Measurements from ENCODE around the gene KLF11. TPM values are rescaled to one million over a fixed set of nuclear protein-coding genes. Genes with fewer than 3 reads are reported as not detected.

The KLF11 gene
- total and polyA plus RNA-seq, 2 donors (not counting 1 experiment from before 2014, with no cell fraction given) = 5.9 to 6.8 TPM

- Histone ChIP-seq H3K36me3 (ENCODE audit: control insufficient read depth, insufficient read depth, low read length) (no peaks in the 10 kb centered on the region), H3K79me2 (ENCODE audit: control insufficient read depth, insufficient read depth, low read length) (no peaks in the 10 kb centered on the region), H3K27me3 (ENCODE audit: control insufficient read depth, insufficient read depth, low read length) (no peaks in the 10 kb centered on the region), H3K9ac (ENCODE audit: insufficient read depth, low read length) (no peak overlapping the region), H3K4me3 (replicated peaks in 1 of 4; ENCODE audit: control extremely low read depth in 1 of 4, insufficient read depth in 1 of 4, low read depth in 3 of 4, low read length in 4 of 4) (no peak overlapping the region), H3K4me2 (ENCODE audit: extremely low read depth, insufficient read depth, low read length) (no peak overlapping the region), H4K20me1 (ENCODE audit: control insufficient read depth, extremely low read depth, insufficient read depth, low read length) (no peaks in the 10 kb centered on the region), H3K27ac (ENCODE audit: insufficient read depth, low read length) (no peak overlapping the region), H2AFZ (ENCODE audit: low read length) (no peak overlapping the region), H3K9me3 (ENCODE audit: control insufficient read depth, insufficient read depth, low read depth, low read length) (no peaks in the 10 kb centered on the region), H3K4me1 (ENCODE audit: control insufficient read depth, extremely low read depth, insufficient read depth, low read length) (no peaks in the 10 kb centered on the region)
- DNase-seq (ENCODE audit: low read depth in 2 of 2) = no peak
- no peak for TF ChIP-seq CTCF (conservative IDR thresholded peaks at IDR 0.05 in 1 of 2, IDR thresholded peaks at IDR 0.05 in 1 of 2; ENCODE audit: low read depth in 1 of 2, low read length in 2 of 2)
- no peak for TF ChIP-seq EZH2 (IDR thresholded peaks at IDR 0.05; ENCODE audit: low read length, missing control alignments)
Measured at GRCh38 chr2:10067330-10067729, 24.0 kb downstream of the KLF11 start.

- no peak for DNase-seq (ENCODE audit: low read depth in 2 of 2)
- H3K36me3 ChIP-seq (ENCODE audit: control insufficient read depth, insufficient read depth, low read length) = no peaks in the 10 kb centered on the region
- no peaks in the 10 kb centered on the region for H3K27me3 ChIP-seq (ENCODE audit: control insufficient read depth, insufficient read depth, low read length)
- no peaks in the 10 kb centered on the region for H3K9me3 ChIP-seq (ENCODE audit: control insufficient read depth, insufficient read depth, low read depth, low read length)
- H3K27ac ChIP-seq (ENCODE audit: insufficient read depth, low read length) = no peak overlapping the region
- no peaks in the 10 kb centered on the region for H3K4me1 ChIP-seq (ENCODE audit: control insufficient read depth, extremely low read depth, insufficient read depth, low read length)
- H3K79me2 ChIP-seq (ENCODE audit: control insufficient read depth, insufficient read depth, low read length) = no peaks in the 10 kb centered on the region
- no peak overlapping the region for H3K4me2 ChIP-seq (ENCODE audit: extremely low read depth, insufficient read depth, low read length)
- no peak for TF ChIP-seq EZH2 (IDR thresholded peaks at IDR 0.05; ENCODE audit: low read length, missing control alignments)
- no peak for TF ChIP-seq CTCF (conservative IDR thresholded peaks at IDR 0.05 in 1 of 2, IDR thresholded peaks at IDR 0.05 in 1 of 2; ENCODE audit: low read depth in 1 of 2, low read length in 2 of 2)
- H3K4me3 ChIP-seq (replicated peaks in 1 of 4; ENCODE audit: control extremely low read depth in 1 of 4, insufficient read depth in 1 of 4, low read depth in 3 of 4, low read length in 4 of 4) = no peak overlapping the region
- no peak overlapping the region for H3K9ac ChIP-seq (ENCODE audit: insufficient read depth, low read length)
- no peaks in the 10 kb centered on the region for H4K20me1 ChIP-seq (ENCODE audit: control insufficient read depth, extremely low read depth, insufficient read depth, low read length)
- no peak overlapping the region for H2AFZ ChIP-seq (ENCODE audit: low read length)
Measured at GRCh38 chr2:10067881-10068280, 24.5 kb downstream of the KLF11 start.

GRCh38 chr2:10071176-10071575 lies 27.8 kb downstream of the KLF11 start:
- Histone ChIP-seq H3K4me1 (ENCODE audit: control insufficient read depth, extremely low read depth, insufficient read depth, low read length) (no peaks in the 10 kb centered on the region), H3K4me2 (ENCODE audit: extremely low read depth, insufficient read depth, low read length) (no peak overlapping the region), H3K9ac (ENCODE audit: insufficient read depth, low read length) (no peak overlapping the region), H3K36me3 (ENCODE audit: control insufficient read depth, insufficient read depth, low read length) (no peaks in the 10 kb centered on the region), H3K27ac (ENCODE audit: insufficient read depth, low read length) (no peak overlapping the region), H3K4me3 (replicated peaks in 1 of 4; ENCODE audit: control extremely low read depth in 1 of 4, insufficient read depth in 1 of 4, low read depth in 3 of 4, low read length in 4 of 4) (no peak overlapping the region), H4K20me1 (ENCODE audit: control insufficient read depth, extremely low read depth, insufficient read depth, low read length) (no peaks in the 10 kb centered on the region), H2AFZ (ENCODE audit: low read length) (no peak overlapping the region), H3K27me3 (ENCODE audit: control insufficient read depth, insufficient read depth, low read length) (peaks cover 12% of the 10 kb centered on the region), H3K79me2 (ENCODE audit: control insufficient read depth, insufficient read depth, low read length) (no peaks in the 10 kb centered on the region), H3K9me3 (ENCODE audit: control insufficient read depth, insufficient read depth, low read depth, low read length) (no peaks in the 10 kb centered on the region)
- TF ChIP-seq EZH2 (IDR thresholded peaks at IDR 0.05; ENCODE audit: low read length, missing control alignments) (no peak), CTCF (conservative IDR thresholded peaks at IDR 0.05 in 1 of 2, IDR thresholded peaks at IDR 0.05 in 1 of 2; ENCODE audit: low read depth in 1 of 2, low read length in 2 of 2) (no peak)
- DNase-seq (ENCODE audit: low read depth in 2 of 2) = no peak
